Large intestine (tissue), 12 donors: ENCODE data around the gene GPS2. TPM values are rescaled to one million over a fixed set of nuclear protein-coding genes. Genes with fewer than 3 reads are reported as not detected.

Experiments used
- DNase-seq, 2 donors: peaks; one replicate each; pipeline versions ENCODE4 v3.0.0 to v3.0.0-alpha.2; 2013
- H3K27ac ChIP-seq: one replicate; pipeline ENCODE4 v1.5.1; 2013; ENCODE audit warnings: low read length
- H3K27me3 ChIP-seq: 2 replicates; pipeline ENCODE4 v1.6.1; 2013; ENCODE audit warnings: low read length; ENCODE audit not compliant: control insufficient read depth, insufficient read depth
- H3K36me3 ChIP-seq: 2 replicates; pipeline ENCODE4 v1.6.1; 2013; ENCODE audit warnings: low read length; ENCODE audit not compliant: control insufficient read depth, insufficient read depth
- H3K4me1 ChIP-seq: one replicate; pipeline ENCODE4 v1.6.1; 2013; ENCODE audit warnings: low read length; ENCODE audit not compliant: control insufficient read depth, insufficient read depth
- H3K4me3 ChIP-seq: one replicate; pipeline ENCODE4 v1.5.1; 2013; ENCODE audit warnings: low read length
- H3K9me3 ChIP-seq: one replicate; pipeline ENCODE4 v1.6.1; 2013; ENCODE audit warnings: mild to moderate bottlenecking, low read depth, low read length, moderate library complexity; ENCODE audit not compliant: control insufficient read depth
- WGBS: methylation state at CpG from one replicate; pipeline ENCODE4 v1.1.5; 2013; ENCODE audit warnings: low lambda C conversion rate; ENCODE audit not compliant: insufficient coverage; 5-methylcytosine and 5-hydroxymethylcytosine counted together
- long read RNA-seq, 11 donors: transcript quantifications; one replicate each; lab custom pipeline, GENCODE V29; 2026
- polyA plus RNA-seq: library from polyadenylated mRNA; unstranded; fragments of 120-200 nt; gene quantifications from one replicate; pipeline ENCODE4 v1.2.1, GENCODE V29; 2013

Gene GPS2, protein sequence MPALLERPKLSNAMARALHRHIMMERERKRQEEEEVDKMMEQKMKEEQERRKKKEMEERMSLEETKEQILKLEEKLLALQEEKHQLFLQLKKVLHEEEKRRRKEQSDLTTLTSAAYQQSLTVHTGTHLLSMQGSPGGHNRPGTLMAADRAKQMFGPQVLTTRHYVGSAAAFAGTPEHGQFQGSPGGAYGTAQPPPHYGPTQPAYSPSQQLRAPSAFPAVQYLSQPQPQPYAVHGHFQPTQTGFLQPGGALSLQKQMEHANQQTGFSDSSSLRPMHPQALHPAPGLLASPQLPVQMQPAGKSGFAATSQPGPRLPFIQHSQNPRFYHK
- polyA plus RNA-seq, result 53.0 TPM
- long read RNA-seq, donor 1, transcript GPS2-202 (10 exons, 1,371 nt), result major isoform, 5 of 10 reads
- long read RNA-seq, donor 1, transcript GPS2-201 (11 exons, 1,379 nt), result major isoform, 5 of 10 reads
- long read RNA-seq, donor 1, partial matches to known transcripts, result 0 of 10 reads
- long read RNA-seq, donor 1, other reads (novel, unspliced or antisense), result 0 of 10 reads
- long read RNA-seq, donor 2, transcript GPS2-202 (10 exons, 1,371 nt), result major isoform, 13 of 28 reads
- long read RNA-seq, donor 2, transcript GPS2-201 (11 exons, 1,379 nt), result minor isoform, 10 of 28 reads
- long read RNA-seq, donor 2, partial matches to known transcripts, result 0 of 28 reads
- long read RNA-seq, donor 2, other reads (novel, unspliced or antisense), result 0 of 28 reads
- long read RNA-seq, donor 3, result 0 reads
- long read RNA-seq, donor 4, partial matches to known transcripts, result 0 of 11 reads
- long read RNA-seq, donor 4, other reads (novel, unspliced or antisense), result 10 of 11 reads
- long read RNA-seq, donor 5, transcript GPS2-202 (10 exons, 1,371 nt), result major isoform, 11 of 20 reads
- long read RNA-seq, donor 5, transcript GPS2-201 (11 exons, 1,379 nt), result minor isoform, 8 of 20 reads
- long read RNA-seq, donor 5, partial matches to known transcripts, result 0 of 20 reads
- long read RNA-seq, donor 5, other reads (novel, unspliced or antisense), result 0 of 20 reads
- long read RNA-seq, donor 6, transcript GPS2-201 (11 exons, 1,379 nt), result minor isoform, 7 of 30 reads
- long read RNA-seq, donor 6, transcript GPS2-202 (10 exons, 1,371 nt), result major isoform, 20 of 30 reads
- long read RNA-seq, donor 6, partial matches to known transcripts, result 0 of 30 reads
- long read RNA-seq, donor 6, other reads (novel, unspliced or antisense), result 0 of 30 reads
- long read RNA-seq, donor 7, transcript GPS2-202 (10 exons, 1,371 nt), result major isoform, 6 of 112 reads
- long read RNA-seq, donor 7, partial matches to known transcripts, result 28 of 112 reads
- long read RNA-seq, donor 7, other reads (novel, unspliced or antisense), result 75 of 112 reads
- long read RNA-seq, donor 8, transcript GPS2-202 (10 exons, 1,371 nt), result major isoform, 9 of 19 reads
- long read RNA-seq, donor 8, transcript GPS2-201 (11 exons, 1,379 nt), result minor isoform, 7 of 19 reads
- long read RNA-seq, donor 8, partial matches to known transcripts, result 0 of 19 reads
- long read RNA-seq, donor 8, other reads (novel, unspliced or antisense), result 0 of 19 reads
- long read RNA-seq, donor 9, transcript GPS2-202 (10 exons, 1,371 nt), result major isoform, 15 of 24 reads
- long read RNA-seq, donor 9, transcript GPS2-201 (11 exons, 1,379 nt), result minor isoform, 6 of 24 reads
- long read RNA-seq, donor 9, partial matches to known transcripts, result 0 of 24 reads
- long read RNA-seq, donor 9, other reads (novel, unspliced or antisense), result 0 of 24 reads
- long read RNA-seq, donor 10, transcript GPS2-202 (10 exons, 1,371 nt), result major isoform, 12 of 30 reads
- long read RNA-seq, donor 10, transcript GPS2-201 (11 exons, 1,379 nt), result minor isoform, 9 of 30 reads
- long read RNA-seq, donor 10, partial matches to known transcripts, result 5 of 30 reads
- long read RNA-seq, donor 10, other reads (novel, unspliced or antisense), result 0 of 30 reads
- long read RNA-seq, donor 11, transcript GPS2-202 (10 exons, 1,371 nt), result major isoform, 8 of 12 reads
- long read RNA-seq, donor 11, partial matches to known transcripts, result 0 of 12 reads
- long read RNA-seq, donor 11, other reads (novel, unspliced or antisense), result 0 of 12 reads

DNA sequence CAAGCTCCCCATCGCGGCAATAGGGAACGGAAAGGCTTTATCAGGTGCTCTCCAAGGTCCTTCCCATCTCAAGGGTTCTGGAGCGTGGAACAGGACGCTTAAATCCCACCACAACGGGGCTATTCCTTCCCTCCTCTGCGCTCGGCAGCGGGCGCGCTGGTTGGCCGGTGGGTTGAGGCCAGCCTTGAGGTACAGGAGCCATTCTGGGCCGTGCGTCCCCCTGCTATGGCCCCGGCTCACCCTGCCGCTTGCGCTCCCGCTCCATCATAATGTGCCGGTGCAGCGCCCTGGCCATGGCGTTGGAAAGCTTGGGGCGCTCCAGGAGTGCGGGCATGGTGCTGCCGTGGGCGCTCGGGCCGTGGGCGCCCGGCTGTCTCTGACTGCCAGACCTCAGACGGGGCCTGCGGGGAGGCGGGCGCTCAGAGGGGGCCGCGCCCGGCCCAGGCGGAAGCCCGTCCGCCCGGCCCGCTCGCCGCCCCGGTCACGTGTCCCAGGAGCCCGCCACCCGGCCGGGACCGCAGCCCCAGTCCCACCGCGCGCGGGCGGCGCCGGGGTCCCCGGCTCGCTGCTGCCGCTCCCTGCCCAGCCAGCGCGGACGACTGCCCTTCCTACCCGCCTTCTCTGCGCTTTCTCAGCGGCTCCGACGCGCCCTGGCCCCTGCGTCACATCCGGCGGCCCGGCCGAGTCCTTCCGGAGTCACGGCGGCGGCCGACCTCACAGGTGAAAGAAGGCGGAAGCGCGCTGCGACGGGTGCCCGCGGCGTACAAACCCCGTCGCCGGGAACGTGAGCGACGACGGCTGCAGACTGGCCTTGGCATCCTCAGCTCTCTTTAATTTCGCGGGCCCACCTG lies at the start of gene GPS2:
GPS2 (minus strand) TSS at position 642 of the 851 bp plus-strand sequence; CDS start at position 334, 308 bp downstream.
- Histone ChIP-seq H3K4me3 (peak within 1 kb of the TSS; percentile 67), H3K4me1 (peaks cover 14% of the 10 kb centered on the region), H3K27me3 (no peaks in the 10 kb centered on the region), H3K27ac (peak within 1 kb of the TSS; percentile 91), H3K36me3 (peaks cover 67% of the 10 kb centered on the region), H3K9me3 (no peaks in the 10 kb centered on the region)
- DNase-seq, result peak; percentile 91 to 94
- WGBS, result no CpG with 5 or more reads among the region's 95 CpGs

DNA sequence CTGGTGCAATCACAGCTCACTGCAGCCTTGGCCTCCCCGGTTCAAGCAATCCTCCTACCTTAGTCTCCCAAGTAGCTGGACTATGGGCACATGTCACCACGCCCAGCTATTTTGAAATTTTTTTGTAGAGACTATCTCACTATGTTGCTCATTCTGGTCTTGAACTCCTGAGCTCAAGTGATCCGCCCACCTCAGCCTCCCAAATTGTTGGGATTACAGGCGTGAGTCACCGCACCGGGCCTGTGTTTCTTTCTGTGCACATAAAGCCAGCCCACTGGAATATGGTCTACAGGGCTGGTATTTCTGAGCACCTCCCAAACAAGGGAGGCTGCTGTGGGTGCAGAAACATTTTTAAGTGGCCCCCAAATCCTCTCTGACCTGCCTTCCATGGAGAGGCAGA lies 48.2 kb upstream of the GPS2 start:
- H3K4me1 ChIP-seq, result no peaks in the 10 kb centered on the region
- no peak overlapping the region for H3K27ac ChIP-seq
- no peaks in the 10 kb centered on the region for H3K36me3 ChIP-seq
- DNase-seq, result no peak
- WGBS, result no CpG with 5 or more reads among the region's 6 CpGs
- no peak overlapping the region for H3K4me3 ChIP-seq
- H3K9me3 ChIP-seq, result no peaks in the 10 kb centered on the region
- H3K27me3 ChIP-seq, result peaks cover 5% of the 10 kb centered on the region

DNA sequence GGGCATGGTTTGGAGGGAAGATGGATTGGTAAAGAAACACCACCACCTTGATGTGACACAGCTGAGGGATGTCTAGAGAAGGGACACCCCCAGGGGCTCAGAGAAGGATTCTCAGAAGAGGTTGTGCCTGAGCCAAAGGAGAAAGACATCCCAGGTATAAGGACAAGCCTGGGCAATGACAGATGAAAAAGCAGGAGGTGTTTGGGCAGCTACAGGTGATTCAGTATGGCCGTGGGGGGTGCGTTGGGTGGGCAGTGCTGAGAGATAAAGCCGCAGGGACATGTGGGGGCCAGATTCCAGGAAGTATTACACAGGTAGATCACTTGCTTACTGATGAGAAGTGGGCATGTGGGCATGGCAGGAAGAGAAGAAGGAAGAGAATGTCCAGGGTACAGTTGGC lies 46.7 kb upstream of the GPS2 start:
- no peak overlapping the region for H3K4me3 ChIP-seq
- H3K36me3 ChIP-seq, result no peaks in the 10 kb centered on the region
- H3K9me3 ChIP-seq, result no peaks in the 10 kb centered on the region
- no peak for DNase-seq
- no CpG with 5 or more reads among the region's 3 CpGs for WGBS
- H3K27ac ChIP-seq, result no peak overlapping the region
- H3K27me3 ChIP-seq, result peaks cover 4% of the 10 kb centered on the region
- H3K4me1 ChIP-seq, result no peaks in the 10 kb centered on the region

DNA sequence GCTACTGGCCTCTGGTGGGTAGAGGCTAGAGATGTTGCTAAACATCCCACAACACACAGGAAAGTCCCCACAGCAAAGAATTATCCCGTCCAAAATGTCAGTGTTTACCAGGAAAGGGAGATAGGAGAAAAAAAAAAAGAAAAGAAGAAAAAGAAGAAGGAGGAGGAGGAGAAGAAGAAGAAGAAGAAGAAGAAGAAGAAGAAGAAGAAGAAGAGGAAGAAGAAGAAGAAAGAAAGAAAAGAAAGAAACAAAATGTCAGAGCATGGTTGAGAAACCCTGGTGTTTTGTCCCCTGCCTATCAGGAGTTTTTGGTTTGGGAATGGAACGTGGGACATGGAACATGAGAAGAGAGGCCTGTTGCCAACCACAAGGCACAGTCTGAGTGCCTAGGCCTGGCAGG lies 42.2 kb upstream of the GPS2 start:
- peaks cover 13% of the 10 kb centered on the region for H3K4me1 ChIP-seq
- no peaks in the 10 kb centered on the region for H3K36me3 ChIP-seq
- H3K4me3 ChIP-seq, result no peak overlapping the region
- 100% methylated on average over 1 of the region's 2 CpGs for WGBS
- H3K27me3 ChIP-seq, result peaks cover 8% of the 10 kb centered on the region
- H3K9me3 ChIP-seq, result no peaks in the 10 kb centered on the region
- H3K27ac ChIP-seq, result no peak overlapping the region
- no peak for DNase-seq

DNA sequence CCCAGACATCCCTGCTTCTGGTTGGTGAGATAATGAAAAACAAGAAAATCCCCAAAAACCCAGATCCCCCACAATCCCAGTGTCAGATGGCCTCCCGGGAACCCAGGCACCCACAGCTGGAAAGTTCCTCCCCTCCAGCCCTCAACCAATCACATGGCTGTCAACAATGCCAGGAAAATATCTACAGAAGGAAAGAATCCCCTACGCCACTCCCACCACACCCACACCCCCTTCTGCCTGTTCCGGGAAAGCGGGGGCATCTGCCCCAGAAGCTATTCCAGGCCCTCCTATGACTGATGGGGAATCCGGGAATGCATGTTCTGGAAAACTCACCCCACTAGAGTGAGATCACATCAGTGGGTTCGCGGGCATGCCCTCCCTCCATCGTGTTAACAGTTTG lies 41.6 kb upstream of the GPS2 start:
- DNase-seq, result no peak
- peaks cover 4% of the 10 kb centered on the region for H3K9me3 ChIP-seq
- peaks cover 5% of the 10 kb centered on the region for H3K27me3 ChIP-seq
- no CpG with 5 or more reads among the region's 8 CpGs for WGBS
- no peak overlapping the region for H3K27ac ChIP-seq
- no peak overlapping the region for H3K4me3 ChIP-seq
- H3K4me1 ChIP-seq, result peaks cover 13% of the 10 kb centered on the region
- H3K36me3 ChIP-seq, result no peaks in the 10 kb centered on the region

DNA sequence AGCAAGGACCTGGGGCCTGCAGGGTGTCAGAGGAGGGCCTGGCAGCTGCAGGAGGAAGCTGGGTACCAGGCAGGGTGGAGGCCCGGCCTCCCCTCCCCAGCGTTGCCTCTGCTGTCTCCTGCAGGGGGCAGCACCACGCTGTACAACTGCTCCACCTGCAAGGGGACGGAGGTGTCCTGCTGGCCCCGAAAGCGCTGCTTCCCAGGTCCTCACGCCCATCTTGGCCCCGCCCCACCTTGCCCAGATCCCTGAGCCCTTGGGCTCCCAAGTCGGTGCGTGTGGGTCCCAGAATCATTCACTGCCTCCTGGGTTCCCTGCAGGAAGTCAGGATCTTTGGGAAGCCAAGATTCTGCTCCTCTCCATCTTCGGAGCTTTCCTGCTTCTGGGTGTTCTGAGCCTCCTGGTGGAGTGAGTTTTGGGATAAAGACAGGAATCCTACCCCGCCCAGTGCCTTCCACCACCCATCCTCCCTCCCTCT lies 41.0 kb upstream of the GPS2 start:
- no CpG with 5 or more reads among the region's 12 CpGs for WGBS
- peak; percentile 77 for DNase-seq
- Histone ChIP-seq H3K4me1 (peaks cover 13% of the 10 kb centered on the region), H3K4me3 (no peak overlapping the region), H3K36me3 (no peaks in the 10 kb centered on the region), H3K9me3 (peaks cover 4% of the 10 kb centered on the region), H3K27ac (no peak overlapping the region), H3K27me3 (peaks cover 4% of the 10 kb centered on the region)

DNA sequence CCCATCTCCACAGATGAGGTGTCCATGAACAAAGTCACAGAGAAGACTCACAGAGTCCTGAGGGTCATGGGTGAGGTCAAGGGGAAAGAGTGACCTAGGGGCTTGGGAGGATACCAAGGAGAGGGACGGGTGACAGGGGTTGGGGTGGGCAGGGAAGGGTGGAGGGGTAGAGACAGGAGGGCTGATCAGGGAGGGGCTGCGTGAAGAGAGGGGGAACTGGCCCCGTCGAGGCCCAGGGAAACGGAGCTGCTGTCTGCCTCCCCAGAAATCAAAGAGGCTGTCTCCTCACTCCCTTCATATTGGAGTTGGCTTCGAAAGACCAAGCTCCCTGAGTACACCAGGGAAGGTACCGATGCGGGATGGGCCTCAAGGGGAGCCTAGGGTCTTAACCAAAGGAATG lies 40.4 kb upstream of the GPS2 start:
- Histone ChIP-seq H3K4me1 (peaks cover 13% of the 10 kb centered on the region), H3K4me3 (no peak overlapping the region), H3K27ac (no peak overlapping the region), H3K36me3 (no peaks in the 10 kb centered on the region), H3K27me3 (peaks cover 4% of the 10 kb centered on the region), H3K9me3 (peaks cover 4% of the 10 kb centered on the region)
- DNase-seq, result no peak
- WGBS, result no CpG with 5 or more reads among the region's 8 CpGs

DNA sequence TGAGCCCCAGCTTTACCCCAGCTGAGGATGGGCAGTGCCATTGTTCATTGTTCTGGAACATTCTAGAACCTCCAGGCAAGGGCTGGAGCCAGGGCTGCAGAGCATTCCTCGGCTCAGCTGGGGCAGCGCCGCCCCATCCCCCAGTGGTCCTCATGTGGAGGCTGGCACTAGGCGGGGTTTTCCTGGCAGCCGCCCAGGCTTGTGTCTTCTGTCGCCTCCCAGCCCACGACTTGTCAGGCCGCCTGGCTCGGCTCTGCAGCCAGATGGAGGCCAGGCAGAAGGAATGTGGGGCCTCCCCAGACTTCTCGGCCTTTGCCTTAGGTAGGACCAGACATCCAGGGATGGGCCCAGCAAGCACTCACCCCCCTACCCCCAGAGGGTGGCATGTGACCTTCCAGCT lies 39.9 kb upstream of the GPS2 start, which contains the start of gene TMEM95:
TMEM95 (plus strand) TSS at position 104 of the 400 bp plus-strand sequence; CDS start at position 153, 49 bp downstream.
- no peak within 1 kb of the TSS for H3K27ac ChIP-seq
- H3K36me3 ChIP-seq, result no peaks in the 10 kb centered on the region
- no peak for DNase-seq
- peaks cover 13% of the 10 kb centered on the region for H3K4me1 ChIP-seq
- no CpG with 5 or more reads among the region's 10 CpGs for WGBS
- no peak within 1 kb of the TSS for H3K4me3 ChIP-seq
- peaks cover 4% of the 10 kb centered on the region for H3K9me3 ChIP-seq
- H3K27me3 ChIP-seq, result peaks cover 4% of the 10 kb centered on the region
